Measurements from ENCODE around the gene XIRP1.

- no peak for TF ChIP-seq CTCF (IDR thresholded peaks at IDR 0.05)
- no peak for TF ChIP-seq POLR2A (IDR thresholded peaks at IDR 0.05)
Measured at GRCh38 chr3:39184968-39185285, 7.5 kb downstream of the XIRP1 start.

All from uterus (tissue), 2 donors.